IPS-18c (cell line): ENCODE results near the gene SEC16A.

Experiments used
- H3K4me3 ChIP-seq: 2 replicates; pipeline ENCODE4 v1.7.0; 2013; ENCODE audit warnings: low read depth, mild to moderate bottlenecking, low read length, moderate library complexity; ENCODE audit not compliant: insufficient read depth
- H3K9me3 ChIP-seq: one replicate; pipeline ENCODE4 v1.6.1; 2013; ENCODE audit warnings: mild to moderate bottlenecking, low read length, moderate library complexity; ENCODE audit not compliant: control insufficient read depth, insufficient read depth

SEC16A gene

GRCh38 chr9:136441191-136441680 is 41.6 kb downstream of the SEC16A start:
- H3K9me3 ChIP-seq: no peaks in the 10 kb centered on the region
- H3K4me3 ChIP-seq: no peak overlapping the region

GRCh38 chr9:136439481-136440408 is 43.1 kb downstream of the SEC16A start, which contains the start of gene INPP5E:
TSS of gene INPP5E (minus strand) at chr9:136439845. CDS start at chr9:136439419, 426 bp downstream.
- Histone ChIP-seq H3K4me3 (peak within 1 kb of the TSS; percentile 75), H3K9me3 (no peaks in the 10 kb centered on the region)

- Histone ChIP-seq H3K4me3 (peak overlapping the region; percentile 75), H3K9me3 (no peaks in the 10 kb centered on the region)
Measured at GRCh38 chr9:136438548-136439480, 44.0 kb downstream of the SEC16A start.

GRCh38 chr9:136437839-136438547 is 44.8 kb downstream of the SEC16A start:
- Histone ChIP-seq H3K9me3 (no peaks in the 10 kb centered on the region), H3K4me3 (peak overlapping the region; percentile 75)

GRCh38 chr9:136437430-136437829 is 45.4 kb downstream of the SEC16A start:
- peak overlapping the region; percentile 20 for H3K4me3 ChIP-seq
- H3K9me3 ChIP-seq: no peaks in the 10 kb centered on the region

- Histone ChIP-seq H3K9me3 (no peaks in the 10 kb centered on the region), H3K4me3 (no peak overlapping the region)
Measured at GRCh38 chr9:136436055-136436634, 46.7 kb downstream of the SEC16A start.

GRCh38 chr9:136434580-136435169 is 48.2 kb downstream of the SEC16A start:
- no peaks in the 10 kb centered on the region for H3K9me3 ChIP-seq
- H3K4me3 ChIP-seq: no peak overlapping the region

GRCh38 chr9:136433849-136434579 is 48.8 kb downstream of the SEC16A start:
- Histone ChIP-seq H3K9me3 (no peaks in the 10 kb centered on the region), H3K4me3 (no peak overlapping the region)

GRCh38 chr9:136433043-136433715 is 49.7 kb downstream of the SEC16A start:
- no peaks in the 10 kb centered on the region for H3K9me3 ChIP-seq
- H3K4me3 ChIP-seq: no peak overlapping the region

- H3K4me3 ChIP-seq: no peak overlapping the region
- H3K9me3 ChIP-seq: no peaks in the 10 kb centered on the region
Measured at GRCh38 chr9:136432591-136432990, 50.2 kb downstream of the SEC16A start.

- no peaks in the 10 kb centered on the region for H3K9me3 ChIP-seq
- H3K4me3 ChIP-seq: no peak overlapping the region
Measured at GRCh38 chr9:136431782-136432350, 51.0 kb downstream of the SEC16A start.

- Histone ChIP-seq H3K4me3 (no peak overlapping the region), H3K9me3 (no peaks in the 10 kb centered on the region)
Measured at GRCh38 chr9:136430588-136431234, 52.1 kb downstream of the SEC16A start.

- H3K4me3 ChIP-seq: no peak overlapping the region
- H3K9me3 ChIP-seq: no peaks in the 10 kb centered on the region
Measured at GRCh38 chr9:136429683-136430491, 53.0 kb downstream of the SEC16A start.

GRCh38 chr9:136429075-136429628 is 53.7 kb downstream of the SEC16A start:
- no peaks in the 10 kb centered on the region for H3K9me3 ChIP-seq
- H3K4me3 ChIP-seq: no peak overlapping the region
